HEK293 (cell line): ENCODE measurements around the gene CORO6.

Experiments
- CTCF ChIP-seq: fragments of 450-650 bp; formaldehyde crosslinking; IDR thresholded peaks from 2 replicates; pipeline ENCODE4 v1.5.1; 2016; ENCODE audit warnings: missing biosample characterization, missing genetic modification characterization
- SCRT1 ChIP-seq: fragments of 450-650 bp; formaldehyde crosslinking; IDR thresholded peaks from 2 replicates; pipeline ENCODE4 v1.5.1; 2016; ENCODE audit warnings: missing biosample characterization, missing genetic modification characterization, borderline replicate concordance
- TSHZ1 ChIP-seq: fragments of 450-650 bp; formaldehyde crosslinking; IDR thresholded peaks from 2 replicates; pipeline ENCODE4 v1.5.1; 2016; ENCODE audit warnings: missing biosample characterization, missing genetic modification characterization, borderline replicate concordance
- YY1 ChIP-seq: fragments of 450-650 bp; formaldehyde crosslinking; IDR thresholded peaks from 2 replicates; pipeline ENCODE4 v1.5.1; 2018; ENCODE audit warnings: missing biosample characterization, missing genetic modification characterization
- ZBTB6 ChIP-seq: fragments of 450-650 bp; formaldehyde crosslinking; IDR thresholded peaks from 2 replicates; pipeline ENCODE4 v1.5.1; 2017; ENCODE audit warnings: missing biosample characterization, missing genetic modification characterization
- ZNF26 ChIP-seq: fragments of 450-650 bp; formaldehyde crosslinking; IDR thresholded peaks from 2 replicates; pipeline ENCODE4 v1.5.1; 2016; ENCODE audit warnings: missing biosample characterization, missing genetic modification characterization
- ZNF560 ChIP-seq: fragments of 450-650 bp; formaldehyde crosslinking; IDR thresholded peaks from 2 replicates; pipeline ENCODE4 v1.5.1; 2017; ENCODE audit warnings: missing biosample characterization, missing genetic modification characterization, borderline replicate concordance
- ZNF626 ChIP-seq: fragments of 450-650 bp; sonication (Bioruptor Pico); formaldehyde crosslinking; IDR thresholded peaks from 2 replicates; pipeline ENCODE4 v1.5.1; 2018; ENCODE audit warnings: missing biosample characterization, missing genetic modification characterization, inconsistent platforms
- ZNF658 ChIP-seq: fragments of 450-650 bp; formaldehyde crosslinking; IDR thresholded peaks from 2 replicates; pipeline ENCODE4; 2016; ENCODE audit warnings: missing biosample characterization, missing genetic modification characterization
- ZNF837 ChIP-seq: fragments of 450-650 bp; formaldehyde crosslinking; IDR thresholded peaks from 2 replicates; pipeline ENCODE4 v1.5.1; 2016; ENCODE audit warnings: missing biosample characterization, missing genetic modification characterization
- TF ChIP-seq, protein P1 (sequence below): fragments of 450-650 bp; formaldehyde crosslinking; IDR thresholded peaks from 2 replicates; pipeline ENCODE4 v1.5.1; 2016; ENCODE audit warnings: missing biosample characterization, missing genetic modification characterization

DNA sequence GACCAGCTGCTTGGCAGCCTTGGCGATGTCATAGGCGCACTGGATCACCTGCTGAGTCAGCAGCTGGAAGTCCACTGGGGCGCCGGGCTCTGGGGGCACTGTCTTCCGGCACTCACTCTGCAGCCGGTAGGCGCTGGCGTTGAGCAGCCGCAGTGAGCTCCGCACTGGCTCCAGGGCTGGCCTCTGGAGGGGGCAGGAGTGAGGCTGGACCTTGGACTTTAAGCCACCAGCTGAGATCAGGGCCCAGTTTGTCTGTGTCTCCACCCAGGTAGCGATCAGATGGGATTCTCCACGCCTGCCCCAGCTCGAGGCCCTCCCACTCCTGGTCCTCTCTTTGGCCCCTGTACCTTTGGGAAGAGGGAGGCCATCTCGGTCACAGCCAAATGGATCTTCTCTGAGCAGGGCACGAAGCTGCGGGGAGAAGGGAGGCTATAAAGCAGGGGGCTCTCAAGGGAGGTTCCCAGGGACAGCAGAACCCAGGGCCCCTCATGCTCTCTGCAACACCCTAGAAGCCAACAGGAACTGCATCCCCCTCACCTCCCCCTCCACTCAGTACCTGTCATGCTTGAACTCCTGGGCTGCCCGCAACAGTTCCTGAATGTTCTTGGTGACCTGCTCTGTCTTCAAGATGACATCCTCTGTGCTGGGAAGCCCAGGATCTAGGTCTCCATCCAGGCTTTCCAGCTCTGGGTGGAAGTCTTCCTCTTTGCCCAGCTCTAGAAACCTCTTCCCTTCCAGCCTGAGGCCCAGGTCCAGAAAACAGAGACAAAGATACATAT lies 47.8 kb downstream of the CORO6 start:
- TF ChIP-seq ZNF626 (tag by site-specific recombination) (no peak), ZNF837 (tag by site-specific recombination) (no peak), SCRT1 (tag by site-specific recombination) (no peak), ZNF26 (no peak), YY1 (tag by site-specific recombination) (no peak), ZNF560 (tag by site-specific recombination) (no peak), ZBTB6 (tag by site-specific recombination) (no peak), ZNF658 (tag by site-specific recombination) (no peak), TSHZ1 (tag by site-specific recombination) (no peak), CTCF (tag by site-specific recombination) (no peak)
- TF ChIP-seq, protein P1, sequence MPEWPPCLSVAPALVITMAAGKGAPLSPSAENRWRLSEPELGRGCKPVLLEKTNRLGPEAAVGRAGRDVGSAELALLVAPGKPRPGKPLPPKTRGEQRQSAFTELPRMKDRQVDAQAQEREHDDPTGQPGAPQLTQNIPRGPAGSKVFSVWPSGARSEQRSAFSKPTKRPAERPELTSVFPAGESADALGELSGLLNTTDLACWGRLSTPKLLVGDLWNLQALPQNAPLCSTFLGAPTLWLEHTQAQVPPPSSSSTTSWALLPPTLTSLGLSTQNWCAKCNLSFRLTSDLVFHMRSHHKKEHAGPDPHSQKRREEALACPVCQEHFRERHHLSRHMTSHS = no peak
